ENCODE results near the gene MAFF.
A peak's percentile ranks its signal among the peaks of the same experiment; 100 is the strongest.

Gene MAFF

DNA sequence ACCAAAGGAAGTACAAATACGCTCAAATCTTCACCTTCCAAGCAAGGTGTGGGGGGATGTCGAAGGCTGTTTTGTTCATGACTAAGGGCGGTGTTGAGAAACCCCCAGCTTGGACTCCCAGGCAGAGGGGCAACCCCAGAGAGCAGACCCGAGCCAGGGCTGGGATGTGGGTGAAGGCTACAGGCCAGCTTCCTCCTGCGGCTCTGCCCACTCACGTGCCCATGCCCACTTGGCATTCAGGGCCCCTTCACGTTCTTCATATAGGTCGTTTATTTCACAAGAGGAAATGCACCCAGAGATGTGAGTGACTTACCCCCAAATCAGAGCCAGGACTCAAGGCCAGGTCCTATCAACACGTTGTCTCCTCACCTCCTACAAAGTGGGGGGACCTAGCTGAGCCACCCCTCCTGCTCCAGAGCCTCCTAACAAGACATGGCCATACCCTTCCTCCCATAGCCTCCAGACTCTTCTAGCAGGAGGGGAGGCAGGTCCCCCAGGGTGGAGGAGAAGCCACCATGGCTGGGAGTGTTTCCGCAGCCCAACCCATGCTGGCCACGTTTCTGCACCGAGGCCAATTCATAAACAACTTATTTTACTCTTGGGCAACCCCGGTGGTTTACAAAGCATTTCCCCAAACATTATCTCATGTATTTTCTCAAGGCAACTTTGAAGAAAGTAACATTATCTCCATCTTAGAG, 49.0 kb downstream of the MAFF start:
- DNase-seq = no peak

DNA sequence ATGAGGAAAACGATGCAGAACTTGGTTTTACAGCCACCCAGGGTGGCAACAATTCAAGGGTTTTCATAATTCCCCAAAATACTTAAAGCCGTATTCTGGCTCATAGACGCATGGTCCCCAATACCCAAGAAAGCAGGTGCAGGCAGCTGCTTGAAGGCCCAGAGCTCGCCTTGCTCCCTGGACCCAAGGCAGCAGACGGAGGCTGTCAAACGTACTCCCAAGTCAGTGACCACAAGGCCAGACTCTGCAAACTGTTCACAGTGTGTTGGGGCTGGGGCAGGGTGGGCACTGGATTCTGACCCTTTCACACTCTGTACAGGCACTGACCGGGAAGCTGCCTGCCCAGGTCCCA, 49.5 kb downstream of the MAFF start:
- DNase-seq = no peak

DNA sequence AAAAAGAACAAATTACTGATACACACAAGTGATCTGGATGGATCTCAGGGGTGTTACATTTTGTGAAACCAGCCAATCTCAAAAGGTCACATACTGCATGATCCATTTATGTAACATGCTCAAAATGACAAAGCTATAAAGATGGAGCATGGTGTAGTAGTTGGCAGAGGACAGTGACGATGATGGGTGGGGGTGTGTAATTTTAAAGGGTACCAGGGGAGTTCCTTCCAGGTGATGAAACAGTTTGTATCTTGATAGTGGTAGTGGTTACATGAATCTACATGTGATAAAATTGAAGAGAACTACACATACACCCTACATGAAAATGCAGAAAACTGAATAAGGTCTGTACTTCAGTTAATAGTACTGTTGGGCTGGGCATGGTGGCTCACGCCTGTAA, 53.9 kb downstream of the MAFF start:
- no peak for DNase-seq

GRCh38 chr22:38257181-38257580, 55.4 kb downstream of the MAFF start:
- no peak for DNase-seq

GRCh38 chr22:38257650-38258250, 56.0 kb downstream of the MAFF start:
- DNase-seq = no peak

DNA sequence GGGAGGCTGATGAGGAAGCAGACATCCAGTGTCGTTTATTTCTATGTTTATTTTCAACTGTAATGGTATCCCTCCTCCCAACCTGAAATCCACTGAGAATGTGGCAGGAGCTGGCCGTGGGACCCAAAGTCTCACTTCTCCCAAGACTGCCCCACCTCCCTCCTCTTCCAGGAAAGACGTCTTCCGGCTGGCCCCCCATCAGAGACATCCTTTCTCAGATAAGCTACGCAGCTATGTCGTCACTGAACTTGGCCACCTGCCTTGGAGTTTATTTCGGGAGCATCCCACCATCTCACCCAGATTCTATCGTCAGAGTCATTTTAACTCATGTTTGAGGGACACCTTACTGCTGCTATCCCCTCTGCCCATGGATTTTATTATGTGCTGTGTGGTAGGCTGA, 57.1 kb downstream of the MAFF start:
- DNase-seq = no peak

- no peak for DNase-seq
Measured at GRCh38 chr22:38259370-38259769, 57.6 kb downstream of the MAFF start.

GRCh38 chr22:38260761-38261681, 59.2 kb downstream of the MAFF start:
- peak; percentile 79 for DNase-seq

DNA sequence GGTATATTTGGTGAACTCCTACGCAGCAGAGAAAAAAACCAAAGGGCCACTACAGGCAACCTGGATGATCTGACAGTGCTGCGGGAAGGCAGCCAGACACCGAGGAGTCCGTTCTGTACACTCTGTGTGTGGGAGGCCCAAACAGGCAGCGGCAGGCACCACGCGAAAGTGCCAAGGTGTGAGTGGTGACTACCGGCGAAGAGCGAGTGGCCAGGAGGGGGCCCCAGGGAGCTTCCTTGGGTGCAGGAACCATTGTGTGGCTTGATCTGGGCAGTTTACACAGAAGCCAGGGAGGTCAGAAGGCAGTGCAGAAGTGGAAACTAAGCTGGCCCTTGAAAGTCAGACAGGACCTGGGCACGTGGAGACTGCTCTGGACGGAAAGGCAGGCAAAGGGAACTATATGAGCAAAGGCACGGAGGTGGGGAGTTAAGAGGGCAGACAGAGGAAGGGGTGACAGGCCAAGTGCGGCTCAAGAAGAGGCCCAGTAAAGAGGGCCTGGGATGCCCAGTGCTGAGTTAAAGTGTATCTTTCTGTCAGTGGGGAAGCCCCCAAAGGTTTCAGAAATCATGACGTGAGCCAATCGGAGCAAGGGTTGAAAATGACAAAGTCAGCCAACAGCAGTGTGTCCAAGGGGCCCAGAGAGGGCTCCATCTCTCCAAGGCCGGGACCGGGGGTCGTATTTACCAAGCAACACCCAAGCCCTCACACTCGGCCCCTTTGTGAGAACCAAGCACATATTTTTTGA, 60.4 kb downstream of the MAFF start:
- no peak for DNase-seq

DNA sequence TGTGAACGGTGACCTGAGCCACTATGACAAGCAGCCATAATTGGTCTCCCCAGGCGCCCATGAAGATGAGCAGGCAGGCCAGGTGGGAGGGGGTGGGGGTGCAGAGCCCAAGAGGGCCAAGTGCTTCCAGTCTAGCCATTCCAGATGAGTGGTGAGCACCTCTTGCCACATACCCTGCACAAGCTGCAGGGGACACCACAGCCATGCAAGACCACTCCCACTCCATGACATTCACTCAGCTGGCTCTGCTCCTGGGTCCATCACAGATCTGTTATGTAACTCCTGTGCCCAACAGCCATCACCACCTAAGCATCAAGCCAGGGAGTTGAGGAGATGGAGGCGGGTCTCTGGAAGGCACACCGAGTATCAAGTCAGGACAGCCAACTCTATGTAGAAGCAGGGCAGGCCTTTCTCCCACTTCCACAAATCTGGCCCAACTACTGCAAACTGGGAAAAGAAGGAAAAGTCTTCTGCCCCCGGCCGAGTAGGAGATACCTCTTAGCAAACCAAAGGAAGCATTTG, 62.6 kb downstream of the MAFF start:
- DNase-seq = no peak
